ENCODE data around the gene H6PD. TPM values are rescaled to one million over a fixed set of nuclear protein-coding genes. Genes with fewer than 3 reads are reported as not detected.

Gene H6PD
- total and polyA plus RNA-seq, 2 donors (not counting 3 experiments of a cell fraction or from before 2014, with no cell fraction given), result 24.5 to 29.0 TPM

DNA sequence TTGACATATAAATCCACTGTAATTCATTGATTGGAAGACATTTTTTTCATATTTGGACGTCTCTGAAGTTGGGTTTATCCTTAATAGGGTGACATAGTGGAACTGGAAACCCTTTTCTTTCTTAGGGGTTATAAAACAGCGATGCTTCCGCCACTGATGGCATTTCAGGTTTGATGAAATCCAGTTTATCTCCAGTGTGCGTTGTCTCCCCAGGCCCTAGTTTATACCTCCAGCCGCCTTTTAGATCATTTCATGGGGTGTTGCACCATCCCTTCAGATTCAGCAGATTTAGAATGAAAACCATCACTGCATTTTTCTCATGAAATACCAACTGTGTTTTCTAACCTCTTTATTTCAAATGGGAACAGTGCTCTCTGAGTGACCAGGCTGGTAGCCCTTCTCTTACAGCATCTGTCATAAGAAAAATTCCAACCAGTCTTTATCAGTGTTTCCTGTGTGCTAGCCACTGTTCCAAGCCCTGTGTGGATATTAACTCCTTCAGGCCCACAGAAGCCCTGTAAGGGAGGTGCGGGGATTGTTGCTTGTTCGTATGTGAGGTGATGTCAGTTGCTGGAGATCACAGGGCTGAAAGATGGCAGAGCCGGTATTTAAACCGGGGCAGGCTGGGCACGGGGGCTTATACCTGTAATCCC, 19.0 kb downstream of the H6PD start:
- ChIA-PET POLR2A (no interaction called here), CTCF (interaction anchor here (1.1 to 1.3 kb wide), 3 partner anchors 9 to 19 kb away, joined by 3 read pairs; partner anchors contain the start of gene H6PD)
- Histone ChIP-seq H3K4me2 (ENCODE audit: insufficient read depth, low read length) (no peak overlapping the region), H4K20me1 (replicated peaks; ENCODE audit: control insufficient read depth, extremely low read depth, insufficient read depth, low read length) (no peaks in the 10 kb centered on the region), H3K4me1 (ENCODE audit: control insufficient read depth, extremely low read depth, insufficient read depth, low read length) (no peaks in the 10 kb centered on the region), H3K9ac (replicated peaks; ENCODE audit: extremely low read depth, insufficient read depth, low read length) (no peak overlapping the region), H3K27ac (ENCODE audit: insufficient read depth, low read depth, low read length) (no peak overlapping the region), H3K9me1 (replicated peaks; ENCODE audit: control insufficient read depth, extremely low read depth, insufficient read depth, low read length) (no peaks in the 10 kb centered on the region), H3K9me3 (replicated peaks; ENCODE audit: control insufficient read depth, insufficient read depth, low read length) (no peaks in the 10 kb centered on the region), H3K79me2 (ENCODE audit: control insufficient read depth, insufficient read depth, low read length) (peaks cover 6% of the 10 kb centered on the region), H3K27me3 (ENCODE audit: control insufficient read depth in 2 of 2, insufficient read depth in 2 of 2, low read length in 2 of 2) (no peaks in the 10 kb centered on the region), H3K36me3 (ENCODE audit: control insufficient read depth in 2 of 2, extremely low read depth in 1 of 2, insufficient read depth in 2 of 2, low read length in 2 of 2) (no peaks in the 10 kb centered on the region), H3K4me3 (replicated peaks in 1 of 3; ENCODE audit: insufficient read depth in 1 of 3, low read depth in 1 of 3, low read length in 3 of 3) (no peak overlapping the region), H2AFZ (ENCODE audit: low read depth, low read length) (no peak overlapping the region)
- no peak for DNase-seq (ENCODE audit: low read depth, low spot score)
- FAIRE-seq, result no peak
- TF ChIP-seq MYC (IDR thresholded peaks at IDR 0.05; ENCODE audit: low read depth, low read length) (no peak), FOS (IDR thresholded peaks at IDR 0.05; ENCODE audit: borderline replicate concordance, insufficient read depth, low read length) (no peak), POLR2AphosphoS5 (IDR thresholded peaks at IDR 0.05; ENCODE audit: insufficient read depth, low read depth, low read length) (no peak), POLR2A (IDR thresholded peaks at IDR 0.05; ENCODE audit: low read depth, low read length) (no peak), EZH2 (IDR thresholded peaks at IDR 0.05; ENCODE audit: borderline replicate concordance, low read depth, low read length, severe bottlenecking) (no peak), GATA2 (IDR thresholded peaks at IDR 0.05; ENCODE audit: insufficient read depth, insufficient read length, low read depth, low read length) (no peak), JUN (IDR thresholded peaks at IDR 0.05; ENCODE audit: borderline replicate concordance, insufficient read depth, insufficient read length, low read depth) (no peak)
- TF ChIP-seq, protein P1, sequence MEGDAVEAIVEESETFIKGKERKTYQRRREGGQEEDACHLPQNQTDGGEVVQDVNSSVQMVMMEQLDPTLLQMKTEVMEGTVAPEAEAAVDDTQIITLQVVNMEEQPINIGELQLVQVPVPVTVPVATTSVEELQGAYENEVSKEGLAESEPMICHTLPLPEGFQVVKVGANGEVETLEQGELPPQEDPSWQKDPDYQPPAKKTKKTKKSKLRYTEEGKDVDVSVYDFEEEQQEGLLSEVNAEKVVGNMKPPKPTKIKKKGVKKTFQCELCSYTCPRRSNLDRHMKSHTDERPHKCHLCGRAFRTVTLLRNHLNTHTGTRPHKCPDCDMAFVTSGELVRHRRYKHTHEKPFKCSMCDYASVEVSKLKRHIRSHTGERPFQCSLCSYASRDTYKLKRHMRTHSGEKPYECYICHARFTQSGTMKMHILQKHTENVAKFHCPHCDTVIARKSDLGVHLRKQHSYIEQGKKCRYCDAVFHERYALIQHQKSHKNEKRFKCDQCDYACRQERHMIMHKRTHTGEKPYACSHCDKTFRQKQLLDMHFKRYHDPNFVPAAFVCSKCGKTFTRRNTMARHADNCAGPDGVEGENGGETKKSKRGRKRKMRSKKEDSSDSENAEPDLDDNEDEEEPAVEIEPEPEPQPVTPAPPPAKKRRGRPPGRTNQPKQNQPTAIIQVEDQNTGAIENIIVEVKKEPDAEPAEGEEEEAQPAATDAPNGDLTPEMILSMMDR (IDR thresholded peaks at IDR 0.05; ENCODE audit: extremely low read depth in 1 of 2, insufficient read depth in 1 of 2, low read depth in 1 of 2, low read length in 2 of 2), result no peak
- TF ChIP-seq, protein P2, sequence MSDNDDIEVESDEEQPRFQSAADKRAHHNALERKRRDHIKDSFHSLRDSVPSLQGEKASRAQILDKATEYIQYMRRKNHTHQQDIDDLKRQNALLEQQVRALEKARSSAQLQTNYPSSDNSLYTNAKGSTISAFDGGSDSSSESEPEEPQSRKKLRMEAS (IDR thresholded peaks at IDR 0.05; ENCODE audit: insufficient read depth, insufficient read length), result no peak
- BruUV-seq (replicated peaks), result no TSS peak
- dilution Hi-C loops (cut with MboI; ENCODE audit: extremely low pct_ligation_motif_present, low sequenced_read_pairs), result no loop called here
- intact Hi-C loops (cut with micrococcal nuclease), result no loop called here
